Measurements from ENCODE around the gene PRIM2.
"Not testable (repeated sequence)": the region's sequence is repeated elsewhere in the genome, so short reads cannot be mapped to it uniquely, and the experiment has no call there.

DNA sequence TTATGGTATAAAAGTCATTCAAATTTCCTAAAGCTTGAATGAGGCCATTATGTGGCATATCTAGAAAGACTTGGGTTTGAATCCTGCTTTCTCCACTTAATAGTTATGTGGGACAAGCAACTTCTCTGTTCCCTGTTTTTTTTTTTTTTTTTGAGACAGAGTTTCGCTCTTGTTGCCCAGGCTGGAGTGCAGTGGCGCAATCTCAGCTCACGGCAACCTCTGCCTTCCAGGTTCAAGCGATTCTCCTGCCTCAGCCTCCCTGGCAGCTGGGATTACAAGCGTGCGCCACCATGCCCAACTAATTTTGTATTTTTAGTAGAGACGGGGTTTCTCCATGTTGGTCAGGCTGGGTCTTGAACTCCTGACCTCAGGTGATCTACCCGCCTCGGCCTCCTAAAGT is 116.4 kb downstream of the PRIM2 start:
- TF ChIP-seq, protein P1, sequence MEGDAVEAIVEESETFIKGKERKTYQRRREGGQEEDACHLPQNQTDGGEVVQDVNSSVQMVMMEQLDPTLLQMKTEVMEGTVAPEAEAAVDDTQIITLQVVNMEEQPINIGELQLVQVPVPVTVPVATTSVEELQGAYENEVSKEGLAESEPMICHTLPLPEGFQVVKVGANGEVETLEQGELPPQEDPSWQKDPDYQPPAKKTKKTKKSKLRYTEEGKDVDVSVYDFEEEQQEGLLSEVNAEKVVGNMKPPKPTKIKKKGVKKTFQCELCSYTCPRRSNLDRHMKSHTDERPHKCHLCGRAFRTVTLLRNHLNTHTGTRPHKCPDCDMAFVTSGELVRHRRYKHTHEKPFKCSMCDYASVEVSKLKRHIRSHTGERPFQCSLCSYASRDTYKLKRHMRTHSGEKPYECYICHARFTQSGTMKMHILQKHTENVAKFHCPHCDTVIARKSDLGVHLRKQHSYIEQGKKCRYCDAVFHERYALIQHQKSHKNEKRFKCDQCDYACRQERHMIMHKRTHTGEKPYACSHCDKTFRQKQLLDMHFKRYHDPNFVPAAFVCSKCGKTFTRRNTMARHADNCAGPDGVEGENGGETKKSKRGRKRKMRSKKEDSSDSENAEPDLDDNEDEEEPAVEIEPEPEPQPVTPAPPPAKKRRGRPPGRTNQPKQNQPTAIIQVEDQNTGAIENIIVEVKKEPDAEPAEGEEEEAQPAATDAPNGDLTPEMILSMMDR (IDR thresholded peaks at IDR 0.05), result not testable (repeated sequence)
- not testable (repeated sequence) for TF ChIP-seq POLR2A (IDR thresholded peaks at IDR 0.05)
